OCI-LY3 (cell line): Measurements from ENCODE around the gene ZBTB32.

Experiments used
- CTCF ChIP-seq: fragments of 200-600, 300-600 bp; sonication (generic); IDR thresholded peaks from 2 replicates; pipeline ENCODE4 v1.5.1; 2014; ENCODE audit warnings: antibody characterized with exemption, low read length, low read depth
- EZH2phosphoT487 ChIP-seq: fragments of 200-600 bp; shearing (Covaris generic); IDR thresholded peaks from 2 replicates; pipeline ENCODE4 v1.6.1; 2018; ENCODE audit warnings: antibody characterized with exemption, mixed run types, low read depth

- TF ChIP-seq CTCF (no peak), EZH2phosphoT487 (no peak)
These were observed 16.3 kb downstream of the ZBTB32 start for GRCh38 chr19:35720648-35721047.
